GM23248 (cell line): Measurements from ENCODE around the gene AP2B1.

Experiments used
- EZH2 ChIP-seq: fragments of 200-600 bp; sonication (generic); IDR thresholded peaks from 2 replicates; pipeline ENCODE4 v1.6.1; 2018; ENCODE audit warnings: antibody characterized with exemption, mild to moderate bottlenecking; ENCODE audit not compliant: insufficient read depth, poor library complexity, severe bottlenecking
- EZH2phosphoT487 ChIP-seq: fragments of 200-600 bp; sonication (generic); IDR thresholded peaks from 2 replicates; pipeline ENCODE4 v1.6.1; 2018; ENCODE audit warnings: antibody characterized with exemption, moderate library complexity, mild to moderate bottlenecking, low read depth; ENCODE audit not compliant: insufficient read depth

DNA sequence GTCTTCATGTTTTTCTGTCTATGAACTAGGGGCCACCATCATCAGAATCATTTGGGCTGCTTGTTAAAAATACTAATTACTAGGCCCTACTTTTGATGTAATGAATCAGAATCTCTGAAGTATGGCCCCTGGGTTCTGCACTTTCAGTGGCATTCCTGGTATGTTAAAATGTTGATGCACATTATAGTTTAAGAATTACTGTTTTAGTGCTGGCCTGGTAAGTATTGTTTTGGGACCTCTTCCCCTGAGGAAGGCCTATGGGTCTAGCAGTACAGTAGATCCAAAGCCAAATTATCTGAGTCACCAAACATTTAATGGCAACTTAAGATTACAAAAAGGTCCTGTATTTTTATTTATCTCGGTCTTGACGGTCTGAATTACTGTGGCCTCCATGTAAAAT lies 58.8 kb downstream of the AP2B1 start:
- TF ChIP-seq EZH2phosphoT487 (no peak), EZH2 (no peak)
